Ectodermal cell (in vitro differentiated cells): ENCODE measurements around the gene MAP2.

Source experiments
- H3K27ac ChIP-seq: 2 replicates; pipeline ENCODE4 v1.7.0; 2013; ENCODE audit warnings: mild to moderate bottlenecking, low read depth, low read length; ENCODE audit not compliant: insufficient read depth, poor library complexity, severe bottlenecking
- H3K27me3 ChIP-seq: 2 replicates; pipeline ENCODE4 v1.7.0; 2013; ENCODE audit warnings: mild to moderate bottlenecking, low read length; ENCODE audit not compliant: insufficient read depth, control insufficient read depth, poor library complexity, severe bottlenecking
- H3K36me3 ChIP-seq: one replicate; pipeline ENCODE4 v1.7.0; 2013; ENCODE audit warnings: low read length; ENCODE audit not compliant: control insufficient read depth, insufficient read depth
- H3K4me1 ChIP-seq: one replicate; pipeline ENCODE4 v1.7.0; 2013; ENCODE audit warnings: low read length; ENCODE audit not compliant: control insufficient read depth, insufficient read depth
- H3K4me3 ChIP-seq: 2 replicates; pipeline ENCODE4 v1.7.0; 2013; ENCODE audit warnings: low read depth, low read length, control low read depth; ENCODE audit not compliant: insufficient read depth
- H3K9me3 ChIP-seq: 2 replicates; pipeline ENCODE4 v1.7.0; 2013; ENCODE audit warnings: mild to moderate bottlenecking, low read length, moderate library complexity; ENCODE audit not compliant: control insufficient read depth
- WGBS, 2 experiments: methylation state at CpG; one replicate each; pipeline ENCODE4 v1.1.7; 2013; ENCODE audit warnings: missing lambda C conversion rate in 2 of 2; 5-methylcytosine and 5-hydroxymethylcytosine counted together

The MAP2 gene

DNA sequence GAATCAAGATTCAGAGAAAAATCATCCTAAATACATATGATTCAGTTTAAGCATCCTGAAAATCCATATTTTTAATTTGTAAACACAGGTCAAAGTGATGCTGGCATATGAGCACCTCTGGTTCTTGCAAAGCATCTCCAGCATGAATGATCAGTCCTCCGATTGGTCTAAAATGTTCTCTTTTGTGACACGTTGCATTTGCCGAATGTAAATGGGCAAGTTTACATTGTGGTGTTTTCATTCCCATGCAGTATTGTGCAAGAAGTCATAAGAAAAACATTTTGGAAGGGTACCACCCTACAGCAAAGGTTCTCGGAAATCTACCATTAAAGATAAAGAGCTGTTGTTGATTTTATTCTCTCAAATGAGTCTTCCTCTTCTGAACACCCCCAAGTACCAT, 239.8 kb downstream of the MAP2 start:
- H3K27me3 ChIP-seq, result no peaks in the 10 kb centered on the region
- H3K4me3 ChIP-seq, result no peak overlapping the region
- H3K9me3 ChIP-seq, result no peaks in the 10 kb centered on the region
- WGBS, 2 experiments, result 81 to 96% methylated on average over 4 of the region's 4 CpGs
- H3K4me1 ChIP-seq, result peaks cover 15% of the 10 kb centered on the region
- H3K36me3 ChIP-seq, result no peaks in the 10 kb centered on the region
- H3K27ac ChIP-seq, result no peak overlapping the region

DNA sequence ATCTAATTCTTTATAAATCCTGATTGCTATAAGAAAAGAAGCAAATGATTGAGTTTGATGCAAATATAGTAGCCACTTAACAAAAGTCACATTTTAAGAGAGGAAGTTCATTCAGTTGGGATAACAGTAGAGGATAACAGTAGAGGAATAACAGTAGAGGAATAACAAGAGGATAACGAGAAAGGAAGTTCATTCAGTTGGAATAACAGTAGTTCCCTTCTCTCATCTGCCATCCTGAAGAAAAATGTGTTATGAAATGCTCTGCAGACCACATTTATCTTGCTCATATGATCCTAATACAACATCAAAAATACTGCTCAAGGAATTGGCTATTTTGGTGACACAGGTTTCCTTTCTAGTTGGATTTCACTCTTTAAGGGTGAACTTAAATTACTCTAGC, 242.4 kb downstream of the MAP2 start:
- WGBS, 2 experiments, result 88 to 90% methylated on average over 1 of the region's 1 CpG
- Histone ChIP-seq H3K4me1 (peaks cover 15% of the 10 kb centered on the region), H3K27ac (no peak overlapping the region), H3K27me3 (no peaks in the 10 kb centered on the region), H3K36me3 (no peaks in the 10 kb centered on the region), H3K9me3 (no peaks in the 10 kb centered on the region), H3K4me3 (no peak overlapping the region)

GRCh38 chr2:209671020-209671680, 247.3 kb downstream of the MAP2 start:
- H3K4me3 ChIP-seq, result no peak overlapping the region
- H3K9me3 ChIP-seq, result no peaks in the 10 kb centered on the region
- peak overlapping the region; percentile 19 for H3K27ac ChIP-seq
- peaks cover 8% of the 10 kb centered on the region for H3K4me1 ChIP-seq
- no peaks in the 10 kb centered on the region for H3K27me3 ChIP-seq
- 88 to 89% methylated on average over 7 of the region's 7 CpGs for WGBS, 2 experiments
- no peaks in the 10 kb centered on the region for H3K36me3 ChIP-seq

- Histone ChIP-seq H3K36me3 (peaks cover 9% of the 10 kb centered on the region), H3K4me1 (peaks cover 8% of the 10 kb centered on the region), H3K4me3 (no peak overlapping the region)
Measured at GRCh38 chr2:209673811-209674210, 250.0 kb downstream of the MAP2 start.

DNA sequence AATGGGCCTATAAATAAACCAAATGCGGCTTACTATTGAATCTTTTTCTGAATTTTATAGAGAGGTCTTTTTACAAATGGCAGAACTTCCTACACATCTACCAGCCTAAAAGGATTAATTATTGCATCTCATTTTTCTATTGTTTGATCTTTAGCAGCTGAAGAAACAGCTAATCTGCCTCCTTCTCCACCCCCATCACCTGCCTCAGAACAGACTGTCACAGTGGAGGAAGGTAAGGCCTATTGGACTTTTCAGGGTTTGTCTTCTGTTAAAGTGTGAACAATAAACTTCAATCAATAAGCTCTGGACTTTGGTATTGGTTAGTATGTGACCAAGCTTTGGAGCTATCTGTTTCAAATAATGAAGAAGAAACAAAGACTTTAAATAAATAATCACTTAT, 256.7 kb downstream of the MAP2 start:
- H3K4me3 ChIP-seq, result no peak overlapping the region
- H3K4me1 ChIP-seq, result peaks cover 6% of the 10 kb centered on the region
- H3K27ac ChIP-seq, result no peak overlapping the region
- 90% methylated on average over 1 of the region's 1 CpG; no CpG with 5 or more reads in 1 of the 2 experiments for WGBS, 2 experiments
- no peaks in the 10 kb centered on the region for H3K9me3 ChIP-seq
- no peaks in the 10 kb centered on the region for H3K27me3 ChIP-seq
- peaks cover 9% of the 10 kb centered on the region for H3K36me3 ChIP-seq

More at GRCh38 chr2:209673811-209674210, 250.0 kb downstream of the MAP2 start:
- no peaks in the 10 kb centered on the region for H3K27me3 ChIP-seq
- no peaks in the 10 kb centered on the region for H3K9me3 ChIP-seq
- H3K27ac ChIP-seq, result no peak overlapping the region

GRCh38 chr2:209681201-209681735, 257.4 kb downstream of the MAP2 start:
- Histone ChIP-seq H3K4me3 (no peak overlapping the region), H3K4me1 (peaks cover 6% of the 10 kb centered on the region), H3K9me3 (no peaks in the 10 kb centered on the region), H3K27ac (no peak overlapping the region), H3K36me3 (peaks cover 9% of the 10 kb centered on the region), H3K27me3 (no peaks in the 10 kb centered on the region)
- WGBS, 2 experiments, result 83 to 100% methylated on average over 1 of the region's 1 CpG

GRCh38 chr2:209682646-209683045, 258.8 kb downstream of the MAP2 start:
- Histone ChIP-seq H3K9me3 (no peaks in the 10 kb centered on the region), H3K27me3 (no peaks in the 10 kb centered on the region), H3K36me3 (peaks cover 10% of the 10 kb centered on the region), H3K4me1 (peaks cover 6% of the 10 kb centered on the region), H3K27ac (peak overlapping the region; percentile 65), H3K4me3 (no peak overlapping the region)
- 84 to 89% methylated on average over 3 to 4 of the region's 4 CpGs for WGBS, 2 experiments

DNA sequence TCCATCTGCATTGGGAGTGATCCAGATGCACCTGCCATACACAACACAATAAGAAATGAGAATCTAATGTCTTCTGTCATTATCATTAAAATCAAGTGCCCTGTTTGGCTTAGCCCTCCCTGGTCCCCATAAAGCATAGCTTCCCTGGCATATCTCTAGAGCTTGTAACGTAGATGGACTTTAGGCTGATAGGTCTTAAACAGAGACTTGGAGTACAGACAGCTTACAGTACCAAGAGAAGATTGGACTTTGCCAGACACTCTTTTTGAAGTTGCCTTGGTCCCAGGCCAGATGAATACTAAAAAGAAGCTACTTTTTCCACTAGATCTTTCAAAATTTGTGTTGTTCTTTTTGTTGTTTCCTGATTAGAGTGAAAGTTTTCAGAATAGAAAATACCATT, 261.5 kb downstream of the MAP2 start:
- no peaks in the 10 kb centered on the region for H3K9me3 ChIP-seq
- WGBS, 2 experiments, result 98 to 100% methylated on average over 1 of the region's 1 CpG
- H3K36me3 ChIP-seq, result peaks cover 4% of the 10 kb centered on the region
- no peaks in the 10 kb centered on the region for H3K27me3 ChIP-seq
- peaks cover 6% of the 10 kb centered on the region for H3K4me1 ChIP-seq
- H3K27ac ChIP-seq, result no peak overlapping the region
- no peak overlapping the region for H3K4me3 ChIP-seq

- no peaks in the 10 kb centered on the region for H3K9me3 ChIP-seq
- no peak overlapping the region for H3K4me3 ChIP-seq
- peaks cover 10% of the 10 kb centered on the region for H3K36me3 ChIP-seq
- H3K4me1 ChIP-seq, result peaks cover 6% of the 10 kb centered on the region
- no peaks in the 10 kb centered on the region for H3K27me3 ChIP-seq
- H3K27ac ChIP-seq, result no peak overlapping the region
- 96 to 98% methylated on average over 4 of the region's 4 CpGs for WGBS, 2 experiments
Measured at GRCh38 chr2:209685963-209686362, 262.1 kb downstream of the MAP2 start.

DNA sequence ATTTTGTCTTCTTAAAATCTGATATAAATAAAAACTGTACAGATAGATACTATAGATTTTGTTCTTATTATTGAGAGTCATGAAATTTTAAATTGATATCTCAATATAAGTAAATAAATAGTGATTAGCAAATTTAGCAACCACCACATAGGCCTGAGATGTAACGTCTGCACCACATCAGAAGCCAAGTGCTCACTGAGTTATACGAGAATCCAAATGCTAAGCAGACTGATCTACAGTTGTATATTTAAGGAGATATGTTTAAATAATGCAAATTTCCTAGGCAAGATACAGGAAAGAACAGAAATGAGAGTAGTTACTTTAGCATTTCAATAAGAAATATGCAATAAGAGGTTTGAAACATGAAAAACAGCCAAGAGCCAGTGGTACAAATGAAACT, 262.6 kb downstream of the MAP2 start:
- no peaks in the 10 kb centered on the region for H3K9me3 ChIP-seq
- WGBS, 2 experiments, result 97 to 100% methylated on average over 2 of the region's 2 CpGs
- H3K27ac ChIP-seq, result no peak overlapping the region
- peaks cover 15% of the 10 kb centered on the region for H3K36me3 ChIP-seq
- no peaks in the 10 kb centered on the region for H3K27me3 ChIP-seq
- no peak overlapping the region for H3K4me3 ChIP-seq
- H3K4me1 ChIP-seq, result peaks cover 3% of the 10 kb centered on the region
